LNCaP clone FGC (cell line): Measurements from ENCODE around the gene TSPAN31.

Experiments used
- DNase-seq: peaks from one replicate; pipeline ENCODE4 v3.0.0-alpha.2; 2011; ENCODE audit warnings: low read depth
- H3K4me3 ChIP-seq: 2 replicates; pipeline ENCODE4 v1.5.1; 2011; ENCODE audit warnings: mild to moderate bottlenecking, low read depth, low read length, control low read depth
- CTCF ChIP-seq: IDR thresholded peaks from 2 replicates; pipeline ENCODE4 v1.5.1; 2012; ENCODE audit warnings: mild to moderate bottlenecking; ENCODE audit not compliant: control insufficient read depth, insufficient read depth; ENCODE audit errors: extremely low read depth

TSPAN31 gene

GRCh38 chr12:57760347-57760982, 15.6 kb downstream of the TSPAN31 start:
- no peak overlapping the region for H3K4me3 ChIP-seq
- DNase-seq: no peak
- no peak for TF ChIP-seq CTCF

GRCh38 chr12:57761391-57761998, 16.7 kb downstream of the TSPAN31 start:
- no peak overlapping the region for H3K4me3 ChIP-seq
- DNase-seq: no peak
- no peak for TF ChIP-seq CTCF

- TF ChIP-seq CTCF: no peak
- DNase-seq: no peak
Measured at GRCh38 chr12:57762463-57762862, 17.6 kb downstream of the TSPAN31 start.

GRCh38 chr12:57763881-57764661, 19.2 kb downstream of the TSPAN31 start:
- H3K4me3 ChIP-seq: no peak overlapping the region
- DNase-seq: no peak

More at GRCh38 chr12:57762463-57762862, 17.6 kb downstream of the TSPAN31 start:
- H3K4me3 ChIP-seq: no peak overlapping the region

GRCh38 chr12:57764662-57765002, 19.8 kb downstream of the TSPAN31 start:
- H3K4me3 ChIP-seq: peak overlapping the region; percentile 25
- no peak for TF ChIP-seq CTCF
- DNase-seq: no peak

More at GRCh38 chr12:57763881-57764661, 19.2 kb downstream of the TSPAN31 start:
- no peak for TF ChIP-seq CTCF

- TF ChIP-seq CTCF: 0 out of 2 replicates have a peak, but pooled peaks have one; percentile 23
- no peak for DNase-seq
- peak overlapping the region; percentile 25 for H3K4me3 ChIP-seq
Measured at GRCh38 chr12:57765003-57765697, 20.3 kb downstream of the TSPAN31 start.
